C4-2B (cell line): ENCODE measurements around the gene IFNK.

Experiments used
- H3K27ac ChIP-seq: fragments of 450-650 bp; 2 replicates; pipeline ENCODE4 v1.5.1; 2017
- CTCF ChIP-seq: fragments of 450-650 bp; conservative IDR thresholded peaks from 2 replicates; pipeline ENCODE4 v1.5.1; 2017; ENCODE audit warnings: mild to moderate bottlenecking
- ZFX ChIP-seq: fragments of 450-650 bp; IDR thresholded peaks from 2 replicates; pipeline ENCODE4 v1.6.1; 2017

The IFNK gene

GRCh38 chr9:27564670-27565069, 40.6 kb downstream of the IFNK start:
- H3K27ac ChIP-seq, result no peak overlapping the region
- no peak for TF ChIP-seq CTCF
- no peak for TF ChIP-seq ZFX

- TF ChIP-seq ZFX (no peak), CTCF (no peak)
- H3K27ac ChIP-seq, result no peak overlapping the region
These were observed 41.6 kb downstream of the IFNK start for GRCh38 chr9:27565696-27566095.

GRCh38 chr9:27566118-27566517, 42.0 kb downstream of the IFNK start:
- H3K27ac ChIP-seq, result no peak overlapping the region
- TF ChIP-seq CTCF (no peak), ZFX (no peak)

- TF ChIP-seq ZFX (no peak), CTCF (no peak)
These were observed 45.3 kb downstream of the IFNK start for GRCh38 chr9:27569406-27569805.

GRCh38 chr9:27571011-27571410, 46.9 kb downstream of the IFNK start:
- no peak overlapping the region for H3K27ac ChIP-seq

More at GRCh38 chr9:27569406-27569805, 45.3 kb downstream of the IFNK start:
- H3K27ac ChIP-seq, result no peak overlapping the region

GRCh38 chr9:27572061-27572460, 48.0 kb downstream of the IFNK start:
- no peak for TF ChIP-seq CTCF
- no peak for TF ChIP-seq ZFX
- no peak overlapping the region for H3K27ac ChIP-seq

More at GRCh38 chr9:27571011-27571410, 46.9 kb downstream of the IFNK start:
- TF ChIP-seq CTCF, result no peak

GRCh38 chr9:27572566-27572917, 48.5 kb downstream of the IFNK start:
- peak overlapping the region; percentile 72 for H3K27ac ChIP-seq
- TF ChIP-seq ZFX (no peak), CTCF (no peak)
